GM21619 (cell line): Measurements from ENCODE around the gene NPHP1.
"Not testable (repeated sequence)": the region's sequence is repeated elsewhere in the genome, so short reads cannot be mapped to it uniquely, and the experiment has no call there.

Source experiments
- ATAC-seq: cut with Tn5 transposase; IDR thresholded peaks from one replicate; pipeline ENCODE4 v1.9.1; 2021; ENCODE audit not compliant: unreplicated experiment

The NPHP1 gene

DNA sequence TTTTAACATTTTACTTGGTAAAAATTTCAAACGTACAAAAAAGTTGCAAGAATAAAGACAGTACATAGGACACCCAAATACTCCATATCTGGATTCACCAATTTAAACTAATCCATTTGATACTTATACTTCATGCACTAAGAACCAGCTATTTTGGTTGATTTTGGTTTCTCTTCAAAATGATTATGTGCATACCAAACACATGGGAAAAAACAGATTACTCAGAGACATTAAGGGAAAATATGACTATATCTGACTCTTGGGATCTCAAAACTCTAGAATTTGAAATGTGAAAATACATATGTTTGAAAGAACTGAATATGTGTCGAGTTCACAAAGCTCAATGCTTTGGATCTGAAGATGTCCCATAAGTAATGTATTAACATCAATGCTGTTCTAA lies 73.6 kb downstream of the NPHP1 start:
- no peak for ATAC-seq

DNA sequence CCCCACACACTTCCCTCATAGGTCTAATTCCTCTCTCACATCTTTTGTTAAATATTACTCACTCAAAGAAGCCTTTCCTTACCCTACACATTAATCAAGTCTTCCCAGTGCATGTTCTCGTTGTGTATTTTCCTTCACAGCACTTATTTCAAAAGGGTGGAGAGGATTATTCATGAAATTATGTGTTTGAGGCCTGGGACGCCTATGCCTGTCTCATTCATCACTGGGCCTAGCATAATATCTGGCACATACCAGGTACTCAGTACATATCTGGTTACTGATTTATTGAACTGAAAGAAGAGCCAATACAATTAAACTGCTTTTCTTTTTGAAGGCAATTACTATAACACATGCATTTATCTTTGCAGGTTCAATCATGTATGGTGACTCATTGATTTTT lies 74.1 kb downstream of the NPHP1 start:
- ATAC-seq, result no peak

DNA sequence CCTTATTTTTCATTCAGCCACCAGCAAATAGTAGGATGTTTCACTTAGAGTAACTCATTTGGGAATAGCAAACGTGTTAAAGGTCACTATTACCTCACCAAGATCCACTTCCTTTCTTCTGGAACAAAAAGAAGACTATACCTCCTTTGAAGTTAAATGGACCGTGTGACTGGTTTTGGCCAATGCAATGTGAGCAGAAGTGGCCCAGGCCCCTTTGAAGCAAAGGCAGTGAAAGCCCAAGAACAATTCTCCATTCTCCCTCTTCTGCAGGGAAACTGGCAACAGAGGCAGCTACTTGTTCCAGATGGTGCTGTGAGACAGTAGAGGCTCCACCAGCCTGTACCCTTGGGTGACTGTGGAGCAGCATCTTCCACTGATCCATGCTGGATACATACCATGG lies 77.9 kb downstream of the NPHP1 start:
- ATAC-seq, result no peak

DNA sequence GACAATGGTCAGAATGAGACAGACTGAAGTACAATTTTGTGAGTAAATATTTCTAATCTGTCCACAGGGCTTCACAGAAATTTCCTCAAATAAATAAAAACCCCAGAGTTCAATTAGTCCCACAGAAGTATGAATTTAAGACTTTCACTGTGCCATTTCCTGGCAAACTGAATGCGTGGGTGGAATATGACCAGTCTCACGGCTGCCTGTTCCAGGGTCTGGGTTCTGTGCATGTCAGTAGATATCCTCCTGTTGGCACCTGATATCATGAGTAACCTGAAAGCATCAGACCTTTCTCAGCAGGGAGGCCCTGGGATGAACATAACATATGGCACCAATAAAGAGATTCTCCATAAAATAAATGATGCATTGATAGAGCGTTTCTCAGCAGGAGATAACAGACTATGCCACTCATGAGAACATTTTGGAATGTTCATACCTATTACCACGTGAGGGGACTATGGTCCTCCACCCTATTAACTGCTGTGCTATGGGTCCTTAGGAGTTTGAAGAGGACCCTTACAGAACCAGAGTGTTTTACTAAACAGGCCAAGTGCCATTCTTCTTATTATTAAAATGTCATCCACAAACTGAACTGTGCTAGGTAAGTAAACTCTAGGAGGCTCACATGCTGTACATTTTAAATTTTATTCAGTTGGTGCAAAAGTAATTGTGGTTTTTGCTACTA lies 78.6 kb downstream of the NPHP1 start:
- ATAC-seq, result no peak

DNA sequence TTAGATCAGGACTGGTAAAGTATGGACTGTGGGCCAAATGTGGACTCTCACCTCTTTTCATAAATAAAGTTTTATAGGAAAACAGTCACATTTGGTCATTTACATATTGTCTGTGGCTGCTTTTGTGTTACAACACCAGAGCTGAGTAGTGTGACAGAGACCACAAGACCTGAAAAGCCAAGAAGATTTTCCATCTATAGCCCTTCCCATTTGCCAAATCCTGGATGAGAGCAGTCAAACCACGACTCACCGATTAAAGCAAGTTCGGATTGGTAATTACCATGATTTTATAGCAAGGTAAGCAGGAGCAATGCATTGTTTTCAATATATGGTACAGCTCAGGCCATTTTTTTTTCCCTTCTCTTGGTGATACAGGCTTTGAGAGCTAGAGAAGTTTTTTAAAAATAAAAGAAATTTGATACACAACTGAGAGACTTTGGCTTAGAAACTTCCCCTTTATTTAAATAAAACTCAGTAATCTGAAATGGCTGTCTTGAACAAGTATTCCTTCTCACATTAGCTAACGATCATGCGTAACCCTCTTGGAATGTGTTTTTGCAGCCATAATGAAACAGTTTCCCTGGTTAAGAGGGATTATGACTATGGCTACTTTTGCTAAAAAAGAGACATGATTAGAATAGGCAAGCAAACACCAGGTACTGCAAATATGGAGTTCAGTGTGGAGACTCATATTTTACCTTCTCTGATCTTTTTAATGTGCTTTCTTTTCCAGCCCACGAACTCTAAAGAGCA lies 79.7 kb downstream of the NPHP1 start:
- no peak for ATAC-seq

DNA sequence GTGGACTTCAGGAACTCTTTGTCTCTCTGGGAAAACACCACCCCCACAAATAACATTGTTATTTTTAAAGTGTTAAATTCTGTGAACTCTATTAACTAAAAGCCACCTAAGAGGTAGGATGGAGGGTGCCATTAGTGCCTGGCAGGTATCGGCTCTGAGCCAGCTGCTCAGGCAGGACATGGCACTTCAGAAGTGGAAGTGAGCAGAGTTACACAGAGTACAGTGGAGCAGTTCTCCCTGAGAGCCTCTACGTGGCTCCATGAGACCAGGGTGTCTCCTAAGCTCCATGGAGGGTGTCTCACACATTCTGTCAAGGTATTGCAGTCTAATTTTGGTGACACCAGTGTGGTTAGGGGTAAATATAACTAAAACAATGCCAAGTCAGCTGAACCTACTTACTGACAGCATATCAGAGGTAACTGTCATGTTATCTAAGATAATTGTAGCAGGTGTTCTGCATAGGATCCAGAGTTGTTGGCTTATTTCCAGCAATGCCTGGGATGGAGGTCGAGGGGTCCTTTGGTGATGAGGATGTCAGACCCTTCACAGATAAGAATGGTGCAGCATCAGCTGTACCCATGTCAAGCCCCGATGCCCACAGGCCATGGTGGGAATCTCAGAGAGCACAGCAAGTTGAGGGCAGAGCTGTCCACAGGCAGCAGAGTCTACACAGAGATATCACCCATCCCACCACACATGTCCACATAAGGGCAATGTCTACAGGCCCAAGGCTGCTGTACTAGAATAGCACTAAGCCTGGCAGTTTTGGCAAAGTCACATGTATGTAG lies 80.6 kb downstream of the NPHP1 start:
- no peak for ATAC-seq

DNA sequence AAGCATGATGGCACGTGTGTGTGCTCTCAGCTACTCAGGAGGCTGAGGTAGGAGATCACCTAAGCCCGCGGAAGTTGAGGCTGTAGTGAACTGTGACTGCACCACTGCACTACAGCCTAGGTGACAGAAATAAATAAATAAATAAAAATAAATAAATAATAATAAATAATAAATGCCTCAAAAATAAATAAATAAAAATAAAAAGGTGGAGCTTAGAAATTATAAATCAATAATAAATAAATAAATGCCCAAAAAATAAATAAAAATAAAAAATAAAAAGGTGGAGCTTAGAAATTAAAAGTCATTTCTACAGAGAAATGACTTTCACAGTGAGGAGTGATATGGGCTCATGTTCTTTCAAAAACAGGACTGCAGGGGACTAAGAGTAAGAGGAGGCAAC lies 83.2 kb downstream of the NPHP1 start:
- no peak for ATAC-seq

DNA sequence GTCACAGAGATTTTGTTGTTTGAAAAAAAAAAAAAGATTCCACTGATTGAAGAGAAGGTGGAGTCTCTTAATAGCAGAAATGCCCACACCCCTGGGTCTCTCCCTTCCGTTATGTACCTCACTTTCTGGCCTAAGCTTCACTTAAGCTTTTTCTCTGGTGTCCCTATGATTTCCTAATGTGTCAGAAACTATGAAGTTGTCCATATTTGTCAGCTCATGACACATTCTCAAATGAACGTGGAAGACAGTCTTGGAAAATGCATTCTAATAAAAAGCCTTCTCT lies 83.8 kb downstream of the NPHP1 start:
- no peak for ATAC-seq

DNA sequence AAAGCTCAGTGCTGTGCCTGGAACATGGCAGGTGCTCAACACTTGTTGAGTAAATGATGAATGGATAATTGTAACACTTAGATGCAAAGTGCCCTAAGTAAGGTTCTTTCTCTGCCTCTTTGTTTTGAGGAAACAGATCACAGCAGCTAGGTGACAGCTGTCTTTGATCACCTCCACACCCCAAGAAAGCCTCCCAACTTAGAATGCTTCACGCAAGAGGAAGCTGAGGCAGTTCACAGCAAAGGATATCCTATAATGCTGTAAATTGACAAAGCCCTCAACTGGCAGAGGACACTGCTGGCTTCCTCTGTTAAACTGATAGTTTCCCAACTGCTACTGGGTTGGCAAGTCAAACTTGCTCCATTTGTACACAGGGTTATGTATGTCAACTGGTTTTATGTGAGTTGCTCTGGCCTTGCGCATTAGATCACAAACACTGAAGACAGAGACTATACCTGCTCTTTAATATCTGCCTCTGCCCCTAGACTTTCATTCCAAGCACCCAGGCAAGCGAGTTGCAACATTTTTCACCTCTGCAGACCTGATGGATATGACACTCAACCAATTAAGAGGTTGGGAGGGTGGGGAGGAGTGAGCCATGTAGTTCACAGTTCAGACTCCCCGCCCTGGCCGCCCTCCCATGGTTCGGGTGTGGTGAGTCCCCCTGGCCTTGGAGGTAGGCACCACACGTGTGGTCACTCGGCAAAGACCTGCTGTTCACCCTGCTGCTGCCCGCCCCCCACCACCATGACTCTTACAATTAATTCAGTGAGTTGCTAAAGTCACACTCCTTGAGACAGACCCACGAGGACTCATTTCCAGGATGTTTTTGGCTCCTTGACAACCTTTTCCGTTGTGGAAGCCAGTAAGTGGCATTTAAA lies 84.4 kb downstream of the NPHP1 start:
- ATAC-seq, result no peak

DNA sequence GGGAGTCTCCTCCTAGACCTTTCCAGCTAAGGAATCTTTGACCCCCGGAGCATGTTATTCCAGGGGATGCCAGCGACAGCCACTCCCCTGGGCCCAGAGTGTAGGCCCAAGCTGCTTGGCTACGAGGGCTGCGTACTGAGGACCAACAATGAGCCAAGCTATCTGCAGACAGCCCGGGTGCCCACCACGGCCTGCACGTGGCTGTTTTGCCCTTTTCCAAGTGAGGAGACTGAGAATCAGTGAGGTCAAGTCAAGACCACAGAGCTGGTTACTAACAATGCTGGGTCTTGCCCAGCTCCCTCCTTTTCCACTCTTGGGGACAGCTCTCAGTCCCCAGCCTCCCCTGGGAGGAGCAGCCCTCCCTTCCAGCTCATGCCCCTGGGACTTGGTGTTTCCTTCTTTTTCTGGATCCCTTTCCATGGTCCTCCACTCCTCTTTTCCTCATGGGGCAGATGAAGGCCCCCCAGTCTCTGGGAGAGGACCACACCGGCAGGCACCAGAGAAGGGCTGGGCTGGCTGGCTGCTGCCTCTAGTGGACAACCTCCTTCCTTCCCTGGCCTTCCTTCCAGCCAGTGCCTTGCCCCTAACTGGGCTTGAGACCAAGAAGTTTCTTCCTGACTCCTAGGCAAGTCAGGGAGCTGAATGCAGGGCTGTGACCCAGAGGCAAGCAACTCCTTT lies 88.6 kb downstream of the NPHP1 start:
- no peak for ATAC-seq

DNA sequence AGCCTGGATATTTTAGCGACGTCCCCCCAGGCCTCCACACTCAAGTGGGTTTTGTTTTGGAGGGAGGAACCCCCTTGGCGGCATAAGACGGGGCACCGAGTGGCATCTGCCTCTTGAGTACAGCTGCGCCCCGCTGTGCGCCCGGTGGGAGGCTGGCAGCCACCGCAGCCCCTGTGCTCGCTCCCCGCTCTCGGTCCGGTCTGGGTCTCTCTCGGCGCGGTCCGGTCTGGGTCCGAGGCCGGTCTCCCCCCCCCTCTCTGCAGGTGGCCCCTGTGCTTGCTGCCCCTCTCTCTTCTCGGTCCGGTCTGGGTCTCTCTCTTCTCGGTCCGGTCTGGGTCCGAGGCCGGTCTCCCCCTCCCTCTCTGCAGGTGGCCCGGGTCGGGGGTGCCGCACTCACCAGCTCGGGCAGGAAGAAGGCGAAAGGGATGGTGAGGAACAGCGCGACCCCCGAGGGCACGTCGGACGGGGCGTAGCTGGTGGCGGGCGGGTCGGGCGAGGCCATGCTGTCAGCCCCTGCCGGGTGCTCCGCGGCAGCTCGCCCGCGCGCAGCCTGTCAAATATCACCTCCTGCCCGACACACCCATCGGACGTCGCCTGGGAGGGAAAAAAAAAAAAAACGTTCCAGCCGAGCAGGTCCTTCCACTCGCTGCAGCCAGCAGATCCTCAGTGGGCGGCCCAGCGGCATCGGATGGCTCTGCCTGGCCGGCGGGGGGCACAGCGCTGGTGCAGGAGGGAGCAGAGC lies 89.4 kb downstream of the NPHP1 start, which contains the start of gene MALL:
Gene MALL, minus strand, starts transcription at position 532 of the 742 bp plus-strand sequence. Its CDS starts 30 bp downstream, at position 502.
- ATAC-seq, result no peak

DNA sequence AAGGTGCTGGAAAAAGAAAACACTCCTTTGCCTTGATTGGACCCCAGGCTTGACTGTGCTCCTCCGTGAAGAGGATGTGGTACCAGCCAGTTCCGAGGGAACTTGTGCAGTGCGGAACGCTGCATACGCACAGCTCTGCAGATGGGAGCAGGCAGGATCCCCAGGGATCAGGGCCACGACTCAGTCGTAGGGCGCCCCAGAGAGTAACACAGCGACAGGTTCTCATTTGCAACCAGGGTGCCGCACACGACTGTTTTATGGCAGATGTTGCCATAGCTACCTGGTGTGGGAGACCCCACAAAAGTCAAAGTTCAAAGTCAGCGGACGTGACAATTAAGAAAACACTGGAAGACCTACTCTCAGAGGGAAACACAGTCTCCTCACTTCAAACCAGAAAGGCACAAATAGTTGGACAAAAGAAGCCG lies 90.0 kb downstream of the NPHP1 start:
- ATAC-seq, result no peak

DNA sequence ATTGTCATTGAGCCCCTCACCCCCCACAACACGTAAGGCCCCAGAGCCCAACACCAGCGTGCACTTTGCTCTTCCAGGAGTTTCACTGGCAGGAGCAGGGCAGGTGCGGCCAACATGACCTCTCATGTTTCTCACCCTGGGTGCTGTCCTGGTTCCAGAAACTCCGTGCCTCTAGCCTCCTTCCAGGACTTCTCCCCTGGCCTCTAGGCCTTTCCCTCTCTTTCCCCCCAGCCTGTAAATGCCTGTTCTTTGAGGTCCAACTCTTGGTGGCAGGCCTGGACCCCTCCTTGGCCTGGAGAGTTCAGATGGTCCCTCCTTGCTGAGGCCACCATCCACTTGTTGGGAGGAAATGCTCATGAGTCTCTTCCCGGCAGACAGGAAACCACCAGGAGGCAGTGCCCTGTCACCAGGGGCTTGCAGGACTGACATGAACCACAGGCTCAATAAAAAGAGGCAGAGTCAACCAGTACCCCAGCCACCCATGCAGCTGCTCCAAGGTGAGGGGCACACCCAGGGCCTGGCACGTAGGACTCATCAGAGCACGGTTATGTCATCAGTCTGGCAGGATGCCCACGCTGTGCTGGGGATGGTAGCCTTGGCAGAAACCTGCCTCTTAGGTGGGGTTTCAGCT lies 90.7 kb downstream of the NPHP1 start:
- no peak for ATAC-seq

DNA sequence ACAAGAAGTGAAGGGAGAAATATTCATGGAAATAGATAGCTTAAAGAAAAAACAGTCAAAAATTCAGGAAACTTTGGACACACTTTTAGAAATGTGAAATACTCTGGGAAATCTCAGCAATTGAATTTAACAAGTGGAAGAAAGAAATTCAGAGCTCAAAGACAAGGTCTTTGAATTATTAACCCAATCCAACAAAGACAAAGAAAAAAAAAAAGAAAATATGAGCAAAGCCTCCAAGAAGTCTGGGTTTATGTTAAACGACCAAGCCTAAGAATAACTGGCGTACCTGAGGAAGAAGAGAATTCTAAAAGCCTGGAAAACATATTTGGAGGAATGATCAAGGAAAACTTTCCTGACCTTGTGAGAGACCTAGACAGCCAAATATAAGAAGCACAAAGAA lies 96.5 kb downstream of the NPHP1 start:
- not testable (repeated sequence) for ATAC-seq

DNA sequence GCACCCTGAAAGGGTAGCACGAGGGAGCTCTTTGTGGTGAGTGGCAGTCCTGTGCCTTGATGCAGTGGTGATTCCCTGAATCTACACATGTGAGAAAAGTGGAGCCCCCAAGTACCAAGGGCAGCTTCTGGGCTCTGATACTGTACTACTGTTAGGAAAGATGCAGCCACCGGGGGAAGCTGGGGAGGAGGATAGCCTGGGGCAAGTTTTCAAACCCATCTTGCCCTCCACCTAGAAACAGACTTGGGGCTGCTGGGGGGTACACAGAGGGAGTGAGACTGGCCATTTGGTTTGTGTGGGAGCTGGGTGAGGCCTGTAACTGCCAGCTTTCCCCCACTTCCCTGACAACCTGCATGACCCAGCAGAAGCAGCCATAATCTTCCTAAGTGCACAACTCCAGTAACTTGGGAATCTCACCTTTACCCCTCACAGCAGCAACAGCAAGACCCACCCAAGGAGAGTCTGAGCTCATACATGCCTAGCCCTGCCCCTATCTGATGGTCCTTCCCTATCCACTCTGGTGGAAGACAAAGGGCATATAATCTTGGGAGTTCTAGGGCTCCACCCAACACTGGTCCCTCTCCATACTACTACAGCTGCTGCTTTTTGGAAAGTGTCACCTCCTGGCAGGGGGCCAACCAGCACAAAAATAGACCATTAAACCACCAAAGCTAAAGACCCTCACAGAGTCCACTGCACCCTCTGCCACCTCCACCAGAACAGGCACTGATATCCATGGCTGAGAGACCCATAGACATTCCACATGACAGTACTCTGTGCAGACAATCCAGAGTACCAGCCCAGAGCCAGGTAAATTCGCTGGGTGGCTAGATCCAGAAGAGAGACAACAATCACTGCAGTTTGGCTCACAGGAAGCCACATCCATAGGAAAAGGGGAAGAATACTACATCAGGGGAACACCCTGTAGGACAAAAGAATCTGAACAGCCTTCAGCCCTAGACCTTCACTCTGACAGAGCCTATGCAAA lies 97.4 kb downstream of the NPHP1 start:
- ATAC-seq, result no peak

DNA sequence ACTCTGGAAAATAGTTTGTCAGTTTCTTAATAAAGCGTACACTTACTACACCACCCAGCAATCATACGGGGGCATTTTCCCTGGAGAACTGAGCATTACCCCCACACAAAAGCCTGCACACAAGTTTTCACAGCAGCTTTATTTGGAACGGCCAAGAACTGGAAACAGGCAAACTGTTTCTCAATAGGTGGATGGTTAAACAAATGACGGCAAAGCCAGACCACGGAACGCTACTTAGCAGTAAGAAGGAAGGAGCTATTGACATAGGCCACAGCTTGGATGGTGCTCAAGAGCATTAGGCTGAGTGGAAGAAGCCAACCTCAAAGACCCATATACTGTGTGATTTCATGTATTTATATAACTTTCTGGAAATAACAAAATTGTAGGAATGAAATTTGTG lies 98.2 kb downstream of the NPHP1 start:
- no peak for ATAC-seq

DNA sequence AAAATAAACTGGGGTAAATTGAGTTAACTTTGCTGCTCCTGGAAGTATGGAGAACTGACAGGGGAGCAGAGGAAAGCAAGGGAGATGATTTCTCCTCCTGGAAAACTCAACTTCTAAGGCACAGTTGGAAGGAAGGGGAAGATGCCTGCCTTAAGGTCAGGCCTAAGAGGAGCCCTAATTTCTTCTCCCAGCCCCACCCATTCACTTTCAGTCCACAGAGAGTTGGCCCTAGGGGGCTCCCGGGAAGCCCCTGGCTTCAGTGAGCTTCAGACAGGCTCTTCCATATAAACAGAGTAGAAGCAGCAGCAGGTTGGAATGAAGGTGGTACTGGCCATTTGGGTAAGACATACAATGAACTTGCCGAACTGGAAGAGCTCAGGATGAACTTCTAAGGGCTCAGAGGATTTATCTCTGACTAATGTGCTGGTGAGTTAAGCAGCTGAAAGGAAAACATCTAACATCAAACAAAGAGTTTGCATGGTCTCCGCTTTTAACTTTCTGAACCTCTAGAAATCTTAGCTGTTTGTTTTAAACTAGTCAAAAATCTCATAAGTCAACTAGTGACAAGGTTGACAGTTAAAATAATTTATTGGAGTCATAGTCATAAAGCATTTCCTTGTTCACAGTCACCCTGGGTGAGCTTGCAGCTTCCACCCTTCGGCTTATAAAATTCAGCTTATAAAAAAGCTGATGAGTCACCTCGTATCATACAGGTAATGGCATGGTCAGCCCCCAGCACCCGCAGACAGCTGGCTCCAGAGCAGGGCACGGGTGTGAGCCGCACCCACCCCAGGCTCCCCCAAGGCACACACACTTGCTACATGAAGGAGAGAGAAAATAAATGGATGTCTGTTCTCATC lies 99.0 kb downstream of the NPHP1 start:
- ATAC-seq, result no peak
